ENCODE results near the gene GUCY1A2. TPM values are rescaled to one million over a fixed set of nuclear protein-coding genes. Genes with fewer than 3 reads are reported as not detected.
"Not testable (repeated sequence)": the region's sequence is repeated elsewhere in the genome, so short reads cannot be mapped to it uniquely, and the experiment has no call there.

The GUCY1A2 gene
- total RNA-seq, 1 donor from 2014 or later = 17.8 TPM

- Histone ChIP-seq H3K79me2 (ENCODE audit: insufficient read depth, low read length) (no peaks in the 10 kb centered on the region), H4K20me1 (ENCODE audit: insufficient read depth, low read length) (no peaks in the 10 kb centered on the region), H3K4me3 (ENCODE audit: insufficient read depth, low read depth, low read length) (no peak overlapping the region), H3K36me3 (ENCODE audit: insufficient read depth, low read length) (no peaks in the 10 kb centered on the region), H2AFZ (ENCODE audit: low read depth, low read length) (no peak overlapping the region), H3K4me1 (ENCODE audit: insufficient read depth, low read length) (no peaks in the 10 kb centered on the region), H3K27ac (ENCODE audit: low read depth, low read length) (no peak overlapping the region), H3K27me3 (ENCODE audit: insufficient read depth, low read length) (no peaks in the 10 kb centered on the region), H3K4me2 (ENCODE audit: low read length) (no peak overlapping the region), H3K9me3 (ENCODE audit: insufficient read depth, low read depth, low read length) (no peaks in the 10 kb centered on the region), H3K9ac (ENCODE audit: low read length) (no peak overlapping the region)
- no peak for DNase-seq (ENCODE audit: low read depth)
- Mint-ChIP-seq H3K9me3 (ENCODE audit: unreplicated experiment) (peaks cover 8% of the 10 kb centered on the region), H3K27me3 (ENCODE audit: low read depth, unreplicated experiment) (no peaks in the 10 kb centered on the region), H3K36me3 (ENCODE audit: low read depth, unreplicated experiment) (peaks cover 7% of the 10 kb centered on the region), H3K27ac (ENCODE audit: unreplicated experiment) (no peak overlapping the region), H3K4me3 (ENCODE audit: unreplicated experiment) (no peak overlapping the region), H3K4me1 (ENCODE audit: low read depth, unreplicated experiment) (no peaks in the 10 kb centered on the region)
- no peak for FAIRE-seq
- TF ChIP-seq CTCF (IDR thresholded peaks at IDR 0.05; ENCODE audit: insufficient read depth, low read depth, low read length) = no peak
- no peak for TF ChIP-seq EZH2 (IDR thresholded peaks at IDR 0.05; ENCODE audit: insufficient read depth, low read length)
Observed at GRCh38 chr11:106904826-106905225, 113.5 kb downstream of the GUCY1A2 start.

- no peak for DNase-seq (ENCODE audit: low read depth)
- Mint-ChIP-seq H3K4me1 (ENCODE audit: low read depth, unreplicated experiment) (no peaks in the 10 kb centered on the region), H3K27me3 (ENCODE audit: low read depth, unreplicated experiment) (no peaks in the 10 kb centered on the region), H3K9me3 (ENCODE audit: unreplicated experiment) (no peaks in the 10 kb centered on the region), H3K36me3 (ENCODE audit: low read depth, unreplicated experiment) (no peaks in the 10 kb centered on the region), H3K27ac (ENCODE audit: unreplicated experiment) (no peak overlapping the region), H3K4me3 (ENCODE audit: unreplicated experiment) (no peak overlapping the region)
- H3K36me3 ChIP-seq (ENCODE audit: insufficient read depth, low read length) = no peaks in the 10 kb centered on the region
- H3K27ac ChIP-seq (ENCODE audit: low read depth, low read length) = no peak overlapping the region
- TF ChIP-seq EZH2 (IDR thresholded peaks at IDR 0.05; ENCODE audit: insufficient read depth, low read length) = no peak
- no peaks in the 10 kb centered on the region for H4K20me1 ChIP-seq (ENCODE audit: insufficient read depth, low read length)
- no peak overlapping the region for H3K9ac ChIP-seq (ENCODE audit: low read length)
- no peak overlapping the region for H3K4me3 ChIP-seq (ENCODE audit: insufficient read depth, low read depth, low read length)
- H3K4me1 ChIP-seq (ENCODE audit: insufficient read depth, low read length) = no peaks in the 10 kb centered on the region
- no peak overlapping the region for H2AFZ ChIP-seq (ENCODE audit: low read depth, low read length)
- no peaks in the 10 kb centered on the region for H3K9me3 ChIP-seq (ENCODE audit: insufficient read depth, low read depth, low read length)
- FAIRE-seq = no peak
- no peak overlapping the region for H3K4me2 ChIP-seq (ENCODE audit: low read length)
- H3K79me2 ChIP-seq (ENCODE audit: insufficient read depth, low read length) = no peaks in the 10 kb centered on the region
- H3K27me3 ChIP-seq (ENCODE audit: insufficient read depth, low read length) = no peaks in the 10 kb centered on the region
Observed at GRCh38 chr11:106889718-106890117, 128.6 kb downstream of the GUCY1A2 start.

- H3K27me3 Mint-ChIP-seq (ENCODE audit: low read depth, unreplicated experiment) = no peaks in the 10 kb centered on the region
- no peaks in the 10 kb centered on the region for H3K36me3 Mint-ChIP-seq (ENCODE audit: low read depth, unreplicated experiment)
- TF ChIP-seq CTCF (IDR thresholded peaks at IDR 0.05; ENCODE audit: insufficient read depth, low read depth, low read length) (no peak), EZH2 (IDR thresholded peaks at IDR 0.05; ENCODE audit: insufficient read depth, low read length) (no peak)
- Histone ChIP-seq H3K4me3 (ENCODE audit: insufficient read depth, low read depth, low read length) (no peak overlapping the region), H3K9ac (ENCODE audit: low read length) (no peak overlapping the region), H3K36me3 (ENCODE audit: insufficient read depth, low read length) (no peaks in the 10 kb centered on the region), H3K27ac (ENCODE audit: low read depth, low read length) (no peak overlapping the region), H3K4me2 (ENCODE audit: low read length) (no peak overlapping the region), H3K4me1 (ENCODE audit: insufficient read depth, low read length) (no peaks in the 10 kb centered on the region), H4K20me1 (ENCODE audit: insufficient read depth, low read length) (no peaks in the 10 kb centered on the region), H3K9me3 (ENCODE audit: insufficient read depth, low read depth, low read length) (no peaks in the 10 kb centered on the region), H3K79me2 (ENCODE audit: insufficient read depth, low read length) (no peaks in the 10 kb centered on the region), H3K27me3 (ENCODE audit: insufficient read depth, low read length) (no peaks in the 10 kb centered on the region), H2AFZ (ENCODE audit: low read depth, low read length) (no peak overlapping the region)
- no peak overlapping the region for H3K4me3 Mint-ChIP-seq (ENCODE audit: unreplicated experiment)
- FAIRE-seq (no peak), DNase-seq (ENCODE audit: low read depth) (no peak)
- no peaks in the 10 kb centered on the region for H3K9me3 Mint-ChIP-seq (ENCODE audit: unreplicated experiment)
- H3K27ac Mint-ChIP-seq (ENCODE audit: unreplicated experiment) = no peak overlapping the region
- no peaks in the 10 kb centered on the region for H3K4me1 Mint-ChIP-seq (ENCODE audit: low read depth, unreplicated experiment)
Observed at GRCh38 chr11:106888386-106888785, 129.9 kb downstream of the GUCY1A2 start.

- H3K4me2 ChIP-seq (ENCODE audit: low read length); H3K4me3 ChIP-seq (ENCODE audit: insufficient read depth, low read depth, low read length); H4K20me1 ChIP-seq (ENCODE audit: insufficient read depth, low read length); H3K9ac ChIP-seq (ENCODE audit: low read length); H3K27me3 ChIP-seq (ENCODE audit: insufficient read depth, low read length); H3K27ac Mint-ChIP-seq (ENCODE audit: unreplicated experiment); H3K4me3 Mint-ChIP-seq (ENCODE audit: unreplicated experiment); H3K36me3 ChIP-seq (ENCODE audit: insufficient read depth, low read length); H2AFZ ChIP-seq (ENCODE audit: low read depth, low read length); H3K4me1 Mint-ChIP-seq (ENCODE audit: low read depth, unreplicated experiment); DNase-seq (ENCODE audit: low read depth); H3K27me3 Mint-ChIP-seq (ENCODE audit: low read depth, unreplicated experiment); H3K27ac ChIP-seq (ENCODE audit: low read depth, low read length); H3K79me2 ChIP-seq (ENCODE audit: insufficient read depth, low read length); H3K36me3 Mint-ChIP-seq (ENCODE audit: low read depth, unreplicated experiment); FAIRE-seq; H3K4me1 ChIP-seq (ENCODE audit: insufficient read depth, low read length); H3K9me3 ChIP-seq (ENCODE audit: insufficient read depth, low read depth, low read length); H3K9me3 Mint-ChIP-seq (ENCODE audit: unreplicated experiment): not testable (repeated sequence)
Observed at GRCh38 chr11:106883693-106884092, 134.6 kb downstream of the GUCY1A2 start.

Measured in astrocyte (in vitro differentiated cells and primary cell).